ENCODE measurements around the gene MRPL40. TPM values are rescaled to one million over a fixed set of nuclear protein-coding genes. Genes with fewer than 3 reads are reported as not detected.

The MRPL40 gene
- total RNA-seq, 1 donor from 2014 or later, result 24.0 TPM

DNA sequence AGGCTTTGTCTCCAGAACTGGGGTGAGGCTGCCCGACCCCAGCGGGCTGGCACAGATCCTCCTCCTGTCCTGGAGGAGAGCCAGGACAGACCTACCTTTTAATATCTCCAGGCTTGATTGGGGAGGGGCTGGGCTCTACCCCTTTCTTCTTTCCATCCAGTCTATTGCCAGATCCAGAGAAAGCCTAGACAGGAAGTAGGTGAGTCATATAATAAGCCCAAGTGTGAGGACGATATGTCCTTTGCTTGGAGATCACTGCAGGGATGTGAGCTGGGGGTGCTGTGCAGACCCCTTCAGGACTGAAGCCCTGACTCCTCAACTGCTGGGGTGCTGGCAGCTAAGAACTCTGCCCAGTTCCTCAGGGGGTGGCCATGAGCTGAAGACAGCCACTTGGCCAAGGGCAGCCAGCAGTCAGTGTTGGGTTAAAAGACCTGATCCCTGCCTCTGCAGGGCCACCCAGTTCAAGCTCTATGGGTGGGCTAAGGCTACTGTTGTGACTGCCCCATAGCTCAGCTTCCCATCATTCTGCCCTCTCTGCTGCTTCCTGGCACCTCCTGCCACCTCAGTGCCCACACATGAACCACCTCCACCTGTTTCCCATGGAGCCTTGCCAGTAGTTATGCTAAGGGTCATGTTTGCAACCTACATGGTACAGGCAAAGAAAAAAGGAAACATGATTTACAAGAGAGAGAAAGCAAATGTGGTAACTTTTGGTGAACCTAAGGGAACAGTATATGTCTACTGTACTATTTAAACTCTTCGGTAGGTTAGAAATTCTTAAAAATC lies 23.4 kb downstream of the MRPL40 start:
- Mint-ChIP-seq H3K4me1 (no peaks in the 10 kb centered on the region), H3K9me3 (no peaks in the 10 kb centered on the region), H3K36me3 (ENCODE audit: low read depth) (peaks cover 75% of the 10 kb centered on the region), H3K27me3 (no peaks in the 10 kb centered on the region), H3K4me3 (no peak overlapping the region), H3K27ac (no peak overlapping the region)
- intact Hi-C loops (cut with micrococcal nuclease), result no loop called here
- ATAC-seq (ENCODE audit: low read depth) (no peak), DNase-seq (no peak)
- TF ChIP-seq CTCF (IDR thresholded peaks at IDR 0.05), result no peak
- ChIA-PET POLR2A (no interaction called here), CTCF (no interaction called here)

DNA sequence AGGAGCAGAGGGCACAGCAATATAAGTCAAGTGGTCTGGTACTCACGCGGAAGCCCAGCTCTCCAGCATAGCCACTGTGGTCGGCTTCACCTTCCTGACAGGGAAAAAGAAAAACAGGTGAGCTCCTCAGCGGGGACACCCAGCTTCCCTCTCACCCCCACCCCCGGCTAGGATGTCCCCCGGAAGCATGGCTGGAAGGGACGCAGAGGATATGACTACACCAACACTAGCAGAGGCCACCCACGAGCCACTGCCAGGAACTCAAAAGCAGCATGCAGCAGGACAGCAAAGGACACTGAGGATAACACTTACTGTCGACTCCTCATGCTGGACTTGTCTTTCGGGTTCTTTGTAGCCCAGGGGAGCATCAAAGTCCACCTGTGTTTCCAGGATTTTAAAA lies 24.2 kb downstream of the MRPL40 start:
- no peak for ATAC-seq (ENCODE audit: low read depth)
- DNase-seq, result no peak
- ChIA-PET CTCF (no interaction called here), POLR2A (no interaction called here)
- Mint-ChIP-seq H3K36me3 (ENCODE audit: low read depth) (peaks cover 78% of the 10 kb centered on the region), H3K4me3 (no peak overlapping the region), H3K9me3 (no peaks in the 10 kb centered on the region), H3K27ac (no peak overlapping the region), H3K4me1 (no peaks in the 10 kb centered on the region), H3K27me3 (no peaks in the 10 kb centered on the region)
- no peak for TF ChIP-seq CTCF (IDR thresholded peaks at IDR 0.05)
- intact Hi-C loops (cut with micrococcal nuclease), result no loop called here

DNA sequence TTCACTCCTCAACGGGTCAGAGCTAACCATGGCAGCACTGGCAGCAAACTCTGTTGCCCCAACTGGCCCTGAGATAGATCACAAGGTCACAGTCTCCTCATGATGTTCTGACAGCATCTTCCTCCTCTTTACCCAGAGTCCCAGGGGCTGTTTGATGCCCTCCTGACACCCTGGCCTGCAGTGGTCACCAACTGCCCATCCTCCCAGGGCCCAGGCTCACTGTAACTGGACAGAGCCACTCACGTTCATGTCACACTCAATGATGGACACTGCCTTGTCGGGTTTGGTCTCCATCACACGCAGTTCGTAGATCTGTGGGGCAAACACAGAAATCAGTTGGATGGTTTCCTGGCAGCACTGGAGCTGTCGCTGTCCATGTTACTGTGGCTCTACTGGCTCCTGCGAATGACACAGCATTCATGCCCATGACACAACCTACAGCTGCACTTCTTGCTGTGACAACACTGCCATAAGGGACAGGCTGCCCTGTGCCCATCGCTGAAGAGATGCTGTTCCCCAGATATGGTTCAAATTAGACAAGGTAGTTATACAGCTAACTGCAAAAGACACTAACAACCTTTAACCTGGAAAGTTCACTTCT lies 25.6 kb downstream of the MRPL40 start:
- ATAC-seq (ENCODE audit: low read depth) (no peak), DNase-seq (no peak)
- ChIA-PET CTCF (no interaction called here), POLR2A (no interaction called here)
- H3K4me1 Mint-ChIP-seq, result no peaks in the 10 kb centered on the region
- no peaks in the 10 kb centered on the region for H3K9me3 Mint-ChIP-seq
- H3K36me3 Mint-ChIP-seq (ENCODE audit: low read depth), result peaks cover 67% of the 10 kb centered on the region
- no peak overlapping the region for H3K27ac Mint-ChIP-seq
- intact Hi-C loops (cut with micrococcal nuclease), result no loop called here
- H3K27me3 Mint-ChIP-seq, result no peaks in the 10 kb centered on the region
- no peak for TF ChIP-seq CTCF (IDR thresholded peaks at IDR 0.05)
- H3K4me3 Mint-ChIP-seq, result no peak overlapping the region

GRCh38 chr22:19460036-19460435 lies 27.7 kb downstream of the MRPL40 start:
- H3K27ac Mint-ChIP-seq, result no peak overlapping the region
- ATAC-seq (ENCODE audit: low read depth) (no peak), DNase-seq (no peak)
- no peaks in the 10 kb centered on the region for H3K4me1 Mint-ChIP-seq
- intact Hi-C loops (cut with micrococcal nuclease), result no loop called here
- no peaks in the 10 kb centered on the region for H3K9me3 Mint-ChIP-seq
- H3K4me3 Mint-ChIP-seq, result no peak overlapping the region
- CTCF ChIA-PET, result no interaction called here
- H3K27me3 Mint-ChIP-seq, result no peaks in the 10 kb centered on the region
- TF ChIP-seq CTCF (IDR thresholded peaks at IDR 0.05), result no peak
- POLR2A ChIA-PET, result no interaction called here
- peaks cover 65% of the 10 kb centered on the region for H3K36me3 Mint-ChIP-seq (ENCODE audit: low read depth)

DNA sequence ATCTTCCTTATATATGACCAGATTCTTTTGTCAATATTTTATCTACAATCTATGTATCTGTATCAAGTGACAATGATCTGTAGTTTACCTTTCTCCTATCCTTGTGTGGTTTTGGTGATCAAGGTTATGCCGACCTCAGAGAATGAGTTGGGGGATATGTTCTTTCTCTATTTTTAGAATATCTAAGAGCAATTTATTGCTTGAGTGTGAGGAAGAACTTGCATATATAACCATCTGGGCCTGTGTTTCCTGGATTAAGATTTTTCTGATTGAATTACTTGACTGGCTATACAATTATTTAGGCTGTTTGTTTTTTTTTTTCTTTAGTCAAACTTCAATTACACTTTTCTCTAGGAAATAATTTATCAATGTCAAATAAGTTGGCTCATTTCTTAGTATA lies 29.2 kb downstream of the MRPL40 start:
- POLR2A ChIA-PET, result no interaction called here

More for the DNA sequence above, 29.2 kb downstream of the MRPL40 start:
- intact Hi-C loops (cut with micrococcal nuclease), result no loop called here
- Mint-ChIP-seq H3K27me3 (no peaks in the 10 kb centered on the region), H3K9me3 (no peaks in the 10 kb centered on the region), H3K27ac (no peak overlapping the region), H3K36me3 (ENCODE audit: low read depth) (peaks cover 62% of the 10 kb centered on the region), H3K4me1 (no peaks in the 10 kb centered on the region), H3K4me3 (no peak overlapping the region)
- CTCF ChIA-PET, result no interaction called here
- ATAC-seq (ENCODE audit: low read depth) (no peak), DNase-seq (no peak)
- TF ChIP-seq CTCF (IDR thresholded peaks at IDR 0.05), result no peak

Data from activated B cell treated with CpG ODN at 0.5 μM for 24 hours (primary cell).